ENCODE measurements around the gene AARS2.
"Not testable (repeated sequence)": the region's sequence is repeated elsewhere in the genome, so short reads cannot be mapped to it uniquely, and the experiment has no call there.

AARS2 gene

DNA sequence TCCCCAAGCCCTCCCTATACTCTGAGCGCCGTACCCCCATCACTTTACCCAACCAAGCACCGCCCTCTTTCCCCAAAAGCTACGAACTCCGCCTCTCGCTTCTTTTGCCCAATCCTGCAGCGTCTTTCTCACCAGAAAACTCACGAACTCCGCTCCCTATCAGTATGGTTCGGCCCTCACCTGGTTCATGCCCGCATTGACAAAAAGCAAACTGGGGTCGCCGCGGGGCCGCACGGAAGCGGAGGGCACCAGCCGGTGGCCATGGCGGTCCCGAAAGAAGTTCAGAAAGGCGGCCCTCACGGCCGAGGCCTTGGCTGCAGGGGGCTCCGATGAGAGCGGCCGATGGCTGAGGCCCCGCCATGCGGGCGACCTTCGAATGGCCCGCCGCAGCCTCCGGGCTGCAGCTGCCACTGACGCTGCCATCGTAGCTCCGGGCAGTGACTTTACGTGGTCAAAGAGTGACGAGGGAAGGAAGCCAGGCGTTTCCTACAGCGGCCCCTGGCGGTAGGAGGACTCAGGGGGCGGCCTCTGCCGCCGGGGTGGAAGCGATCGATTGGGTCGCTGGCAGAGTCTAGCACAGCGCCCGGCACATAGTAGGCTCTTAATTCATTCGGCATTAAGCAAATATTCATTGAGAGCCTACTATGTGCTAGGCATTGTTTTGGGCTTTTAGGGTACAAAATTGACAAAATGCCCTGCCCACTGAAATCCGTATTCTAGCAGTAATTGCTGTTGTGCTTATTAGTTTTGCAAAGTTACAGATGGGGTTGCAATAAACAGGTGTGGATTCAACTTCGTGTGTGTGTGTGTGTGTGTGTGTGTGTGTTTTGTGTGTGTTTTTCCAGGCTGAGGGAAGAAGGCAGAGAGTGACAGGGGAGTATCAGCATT lies at the start of gene AARS2:
TSS of gene AARS2 (minus strand) at position 447 of the 888 bp plus-strand sequence. CDS start at position 423, 24 bp downstream.
- DNase-seq, result peak; percentile 99

DNA sequence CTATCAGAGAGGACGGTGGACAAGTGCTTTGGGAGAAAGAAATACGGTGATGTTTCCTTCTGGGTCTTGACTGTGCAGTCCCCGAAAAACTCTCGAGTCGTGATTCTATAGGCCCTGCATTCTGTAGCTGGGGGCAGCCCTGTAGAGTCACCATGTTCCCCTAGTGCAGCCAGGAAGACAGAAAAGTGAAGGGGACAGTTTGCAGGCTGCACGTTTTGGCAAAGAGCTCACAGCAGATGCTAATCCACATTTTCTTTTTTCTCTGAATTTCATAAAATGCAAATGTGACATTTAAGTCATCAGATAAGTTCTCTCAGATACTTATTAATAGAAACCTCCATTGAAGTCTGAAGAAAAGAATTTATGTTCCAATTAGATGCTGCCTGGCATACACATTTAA lies 48.8 kb upstream of the AARS2 start:
- no peak for DNase-seq

DNA sequence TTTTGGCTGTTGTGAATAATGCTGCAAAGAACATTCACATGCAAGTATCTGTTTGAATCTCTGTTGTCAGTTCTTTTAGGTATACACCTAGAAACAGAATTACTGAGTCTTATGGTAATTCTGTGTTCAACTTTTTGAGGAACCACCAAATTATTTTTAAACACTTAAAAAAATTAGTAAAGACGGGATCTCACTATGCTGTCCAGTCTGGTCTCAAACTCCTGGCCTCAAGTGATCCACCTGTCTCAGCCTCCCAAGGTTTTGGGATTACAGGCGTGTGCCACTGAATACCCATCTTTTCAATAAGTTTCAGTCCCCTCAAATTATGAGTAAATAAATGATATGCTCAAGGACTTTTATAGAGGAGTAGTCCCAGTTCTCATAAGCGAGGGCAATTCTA lies 46.8 kb upstream of the AARS2 start:
- DNase-seq, result no peak

DNA sequence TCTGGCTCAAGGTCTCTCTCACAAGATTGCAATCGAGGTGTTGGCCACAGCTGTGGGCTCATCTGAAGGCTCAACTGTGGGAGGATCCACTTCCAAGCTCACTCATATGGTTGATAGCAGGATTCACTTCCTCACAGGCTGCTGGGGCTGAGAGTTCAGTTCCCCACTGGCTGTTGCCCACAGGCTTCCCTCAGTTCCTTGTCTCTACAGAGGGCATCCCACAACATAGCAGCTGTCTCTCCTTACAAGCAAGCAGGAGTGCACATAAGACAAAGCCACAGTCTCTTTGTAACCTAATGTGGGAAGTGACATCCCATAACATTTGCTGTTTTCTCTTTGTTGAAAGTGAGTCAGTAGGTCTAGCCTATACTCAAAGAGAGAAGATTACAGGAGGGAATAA lies 43.3 kb upstream of the AARS2 start:
- DNase-seq, result no peak

DNA sequence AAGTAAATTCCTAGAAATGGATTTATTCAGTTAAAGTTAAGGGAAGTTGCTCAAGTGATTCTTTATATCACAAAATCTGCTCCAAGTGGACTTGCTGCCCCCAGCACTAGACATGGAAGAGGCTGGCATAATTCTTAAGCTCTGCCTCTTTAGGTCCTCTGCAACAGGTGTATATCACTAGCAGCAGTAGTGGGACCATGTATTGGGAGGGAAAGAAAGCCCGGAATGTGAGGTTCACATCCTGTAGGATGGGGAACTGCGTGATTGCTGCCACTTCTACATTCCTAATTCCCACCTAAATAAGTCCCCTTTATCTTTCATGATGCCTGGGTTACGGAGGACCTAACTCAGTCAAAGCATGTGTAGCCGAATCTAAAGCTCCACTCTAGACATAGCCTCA lies 42.5 kb upstream of the AARS2 start:
- DNase-seq, result no peak

DNA sequence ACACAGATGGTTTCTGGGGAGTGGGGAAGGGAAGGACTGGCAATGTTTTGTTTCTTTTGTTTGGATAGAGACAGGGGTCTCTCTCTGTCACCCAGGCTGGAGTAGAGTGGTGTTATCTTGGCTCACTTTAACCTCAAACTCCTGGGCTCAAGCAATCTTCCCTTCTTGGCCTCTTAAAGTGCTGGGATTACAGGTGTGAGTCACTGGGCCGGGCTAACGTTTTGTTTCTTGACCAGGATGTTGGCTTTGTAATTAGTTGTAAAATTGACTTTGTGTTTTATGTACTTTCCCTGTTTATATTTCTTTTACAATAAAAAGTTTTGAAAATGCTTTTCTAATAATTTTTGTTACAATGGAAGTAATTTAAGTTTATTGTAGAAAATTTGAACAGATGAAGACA lies 40.2 kb upstream of the AARS2 start:
- DNase-seq, result no peak

DNA sequence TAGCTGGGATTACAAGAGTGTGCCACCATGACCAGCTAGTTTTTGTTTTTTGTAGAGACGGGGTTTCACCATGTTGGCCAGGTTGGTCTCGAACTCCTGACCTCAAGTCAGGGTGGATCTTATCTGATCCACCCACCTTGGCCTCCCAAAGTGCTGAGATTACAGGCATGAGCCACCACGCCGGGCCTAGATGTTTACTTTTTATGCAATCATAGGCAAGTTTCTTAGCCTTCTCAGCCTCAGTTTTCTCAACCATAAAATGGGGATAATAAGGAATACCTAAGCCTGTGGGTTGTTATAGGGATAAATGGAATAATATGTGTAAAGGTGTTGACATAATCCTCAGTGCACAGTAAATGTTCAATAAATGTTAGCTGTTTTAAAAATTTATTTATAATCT lies 39.1 kb upstream of the AARS2 start:
- no peak for DNase-seq

DNA sequence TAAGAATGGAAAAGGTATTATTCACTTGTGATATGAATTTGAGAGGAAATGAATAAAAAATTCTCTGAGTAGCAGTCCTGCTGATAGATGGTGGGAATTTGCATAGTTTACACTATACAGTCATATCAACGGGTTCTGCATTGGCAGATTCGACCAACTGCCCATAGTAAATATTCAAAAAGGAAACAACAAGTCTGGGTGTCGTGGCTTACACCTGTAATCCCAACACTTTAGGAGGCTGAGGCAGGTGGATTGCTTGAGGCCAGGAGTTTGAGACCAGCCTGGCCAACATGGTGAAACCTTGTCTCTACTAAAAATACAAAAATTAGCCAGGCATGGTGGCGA lies 37.5 kb upstream of the AARS2 start:
- DNase-seq, result not testable (repeated sequence)

DNA sequence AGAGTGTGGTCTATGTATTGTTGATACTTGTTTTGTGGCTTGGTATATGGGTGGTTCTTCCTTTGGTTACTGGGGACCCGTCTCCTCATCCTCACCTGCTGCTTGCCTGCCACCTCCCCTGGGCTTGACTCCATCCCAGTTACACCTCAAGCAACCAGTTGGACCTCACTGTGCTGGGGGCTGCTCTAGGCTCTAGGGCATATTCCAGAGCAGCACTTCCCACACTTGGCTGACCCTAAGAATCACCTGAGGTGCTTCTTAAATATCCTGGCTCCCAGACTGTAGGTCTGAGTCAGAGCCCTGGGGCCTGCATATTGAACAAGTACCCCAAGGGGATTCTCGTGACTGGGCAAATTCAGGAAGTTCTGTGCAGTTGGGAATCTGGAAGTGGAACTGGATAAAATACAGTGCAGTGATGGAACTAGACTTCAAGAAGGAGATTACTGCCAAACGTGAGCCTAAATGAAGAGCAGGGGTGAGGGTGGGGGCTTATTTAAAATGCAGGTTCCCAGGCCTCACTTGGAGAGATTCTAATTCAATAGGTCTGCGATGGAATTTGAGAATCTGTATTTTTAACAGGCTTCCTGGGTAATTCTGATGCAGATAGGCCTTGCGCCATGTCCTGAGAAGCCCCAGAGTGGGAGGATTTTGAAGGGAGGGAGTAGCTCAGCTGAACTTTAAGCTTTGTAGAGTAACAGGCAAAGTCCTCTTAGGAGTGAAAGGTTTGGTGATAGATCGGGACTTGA lies 36.9 kb upstream of the AARS2 start:
- DNase-seq, result no peak

DNA sequence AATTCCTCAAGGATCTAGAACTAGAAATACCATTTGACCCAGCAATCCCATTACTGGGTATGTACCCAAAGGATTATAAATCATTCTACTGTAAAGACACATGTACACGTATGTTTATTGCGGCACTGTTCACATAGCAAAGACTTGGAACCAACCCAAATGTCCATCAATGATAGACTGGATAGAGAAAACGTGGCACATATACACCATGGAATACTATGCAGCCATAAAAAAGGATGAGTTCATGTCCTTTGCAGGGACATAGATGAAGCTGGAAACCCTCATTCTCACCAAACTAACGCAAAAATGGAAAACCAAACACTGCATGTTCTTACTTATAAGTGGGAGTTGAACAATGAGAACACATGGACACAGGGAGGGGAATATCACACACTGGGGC lies 33.7 kb upstream of the AARS2 start:
- not testable (repeated sequence) for DNase-seq

DNA sequence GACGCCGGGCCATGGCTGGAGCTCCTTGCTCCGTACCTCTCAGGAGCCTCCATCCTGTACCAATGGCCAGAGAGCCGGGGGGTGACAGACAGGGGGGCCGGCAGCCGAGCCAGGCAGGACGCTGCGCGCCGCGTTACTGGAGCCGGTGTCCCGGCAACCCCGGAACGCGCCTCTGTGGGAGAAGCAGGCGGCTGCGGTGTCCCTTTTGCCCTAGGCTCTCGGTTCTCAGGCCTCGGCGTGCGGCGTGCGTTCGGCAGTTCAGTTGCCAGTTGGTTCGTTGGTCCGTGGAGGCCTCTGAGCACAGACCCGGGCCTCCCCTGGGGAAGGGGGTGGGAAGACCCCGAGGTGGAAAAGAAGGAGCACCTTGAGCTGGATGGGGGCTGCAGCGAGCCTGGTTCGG lies 29.3 kb upstream of the AARS2 start, which contains the start of gene SPATS1:
TSS of gene SPATS1 (plus strand) at position 162 of the 400 bp plus-strand sequence. CDS start 446 bp downstream, outside the sequence.
- DNase-seq, result peak; percentile 27

DNA sequence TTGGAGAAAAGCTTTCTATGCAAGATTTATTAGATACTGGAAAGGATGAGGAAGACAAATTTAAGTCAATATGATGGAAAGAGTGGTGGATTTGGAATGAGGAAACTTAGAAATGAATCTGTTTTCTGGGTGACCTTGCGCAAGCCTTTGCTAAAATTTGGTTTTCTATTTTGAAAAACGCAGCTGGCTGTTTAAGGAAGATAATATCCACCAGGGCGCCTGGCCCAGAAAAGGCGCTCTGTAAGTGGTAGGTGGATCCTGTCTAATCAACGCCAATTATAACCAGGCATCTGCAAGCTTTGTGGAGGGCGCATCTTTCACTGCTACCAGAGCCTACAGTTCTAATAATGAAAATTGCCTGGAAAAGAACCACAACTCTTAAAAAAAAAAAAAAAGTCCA lies 28.9 kb upstream of the AARS2 start:
- DNase-seq, result no peak

DNA sequence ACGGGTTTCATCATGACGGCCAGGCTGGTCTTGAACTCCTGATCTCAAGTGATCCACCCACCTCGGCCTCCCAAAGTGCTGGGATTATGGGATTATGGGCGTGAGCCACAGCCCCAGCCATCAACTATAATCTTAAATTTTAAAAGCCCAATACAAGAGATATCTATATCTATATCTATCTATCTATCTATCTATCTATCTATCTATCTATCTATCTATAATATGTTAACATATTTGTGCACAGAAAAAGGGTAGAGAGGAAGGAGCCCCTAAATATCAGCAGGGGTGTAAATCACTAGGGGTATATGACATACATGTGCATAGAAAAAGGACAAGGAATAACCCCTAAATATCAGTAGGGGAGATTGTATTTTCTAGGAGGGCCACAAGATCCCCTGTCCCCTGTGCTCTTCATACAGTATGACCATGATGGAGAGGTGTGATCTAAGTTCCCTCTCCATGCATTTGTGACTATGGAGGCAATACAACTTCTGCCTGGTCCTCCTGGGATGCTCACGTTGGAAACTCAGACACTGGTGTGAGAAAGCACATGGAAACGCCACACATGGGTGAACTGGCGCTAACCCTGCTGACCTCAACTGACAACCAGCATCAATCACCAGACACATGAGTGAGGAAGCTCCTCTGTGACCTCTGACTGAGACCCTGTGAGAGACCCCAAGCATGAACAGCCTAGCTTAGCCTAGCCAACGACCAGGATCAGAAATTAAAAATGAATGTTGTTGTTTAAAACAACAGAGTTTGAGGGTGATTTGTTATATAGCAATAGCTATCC lies 28.1 kb upstream of the AARS2 start:
- DNase-seq, result no peak

DNA sequence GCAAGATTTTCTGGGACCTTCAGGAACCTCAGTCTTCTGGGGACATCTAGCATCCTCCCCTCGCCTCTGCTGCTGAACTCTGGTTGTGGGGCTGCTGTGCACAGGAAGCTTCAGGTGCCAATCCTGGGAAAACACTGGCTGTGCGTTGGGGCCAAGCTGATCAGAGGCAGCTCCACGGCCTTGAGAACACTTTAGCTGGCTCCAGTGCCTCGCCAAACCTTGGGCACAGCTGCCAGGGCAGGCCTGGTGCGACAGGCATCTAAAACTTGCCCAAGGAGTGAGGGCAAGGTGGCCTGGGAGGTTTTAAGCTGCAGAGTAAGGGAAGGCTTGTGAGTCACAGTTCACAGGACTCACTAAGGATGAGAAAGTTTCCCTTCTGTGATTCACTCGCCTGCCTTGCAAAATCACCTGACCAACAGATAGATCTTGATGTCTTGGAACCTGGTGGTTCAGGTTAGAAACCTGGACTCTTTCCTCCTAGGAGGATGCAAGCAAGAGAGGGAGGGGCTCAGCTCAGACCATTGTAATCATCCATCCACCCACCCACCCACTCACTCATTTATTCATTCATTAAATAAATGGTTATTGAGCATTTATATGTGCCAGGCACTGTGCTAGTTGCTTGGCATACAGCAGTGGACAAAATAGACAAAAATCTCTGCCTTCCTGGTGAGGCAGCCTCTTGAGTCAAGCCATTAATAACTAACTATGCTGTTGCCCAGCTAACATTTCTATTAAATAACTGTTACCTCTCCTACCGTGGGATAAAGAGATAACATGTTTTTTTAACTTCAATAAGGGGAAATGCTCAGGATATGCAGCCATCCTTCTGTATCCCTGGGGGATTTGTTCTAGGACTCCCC lies 26.8 kb upstream of the AARS2 start:
- DNase-seq, result peak; percentile 38

DNA sequence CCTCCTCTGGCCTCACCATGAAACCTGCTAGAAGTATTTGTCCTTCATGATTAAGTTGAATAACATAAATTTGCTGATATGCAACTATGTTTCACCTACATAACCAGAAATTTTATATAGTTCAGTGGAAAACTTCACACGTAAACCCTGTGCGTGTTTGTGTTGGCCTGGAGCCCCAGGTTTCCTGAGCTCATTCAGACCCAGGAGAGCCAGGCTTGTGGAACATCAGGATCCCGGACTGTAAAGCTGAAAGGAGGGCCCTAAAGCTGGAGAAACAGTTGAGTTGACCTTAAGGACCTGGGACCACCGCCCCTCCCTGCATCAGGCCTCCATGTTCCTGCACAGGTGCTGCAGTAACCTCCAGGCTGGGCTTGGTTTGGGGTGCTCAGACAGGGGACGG lies 26.2 kb upstream of the AARS2 start:
- DNase-seq, result no peak

DNA sequence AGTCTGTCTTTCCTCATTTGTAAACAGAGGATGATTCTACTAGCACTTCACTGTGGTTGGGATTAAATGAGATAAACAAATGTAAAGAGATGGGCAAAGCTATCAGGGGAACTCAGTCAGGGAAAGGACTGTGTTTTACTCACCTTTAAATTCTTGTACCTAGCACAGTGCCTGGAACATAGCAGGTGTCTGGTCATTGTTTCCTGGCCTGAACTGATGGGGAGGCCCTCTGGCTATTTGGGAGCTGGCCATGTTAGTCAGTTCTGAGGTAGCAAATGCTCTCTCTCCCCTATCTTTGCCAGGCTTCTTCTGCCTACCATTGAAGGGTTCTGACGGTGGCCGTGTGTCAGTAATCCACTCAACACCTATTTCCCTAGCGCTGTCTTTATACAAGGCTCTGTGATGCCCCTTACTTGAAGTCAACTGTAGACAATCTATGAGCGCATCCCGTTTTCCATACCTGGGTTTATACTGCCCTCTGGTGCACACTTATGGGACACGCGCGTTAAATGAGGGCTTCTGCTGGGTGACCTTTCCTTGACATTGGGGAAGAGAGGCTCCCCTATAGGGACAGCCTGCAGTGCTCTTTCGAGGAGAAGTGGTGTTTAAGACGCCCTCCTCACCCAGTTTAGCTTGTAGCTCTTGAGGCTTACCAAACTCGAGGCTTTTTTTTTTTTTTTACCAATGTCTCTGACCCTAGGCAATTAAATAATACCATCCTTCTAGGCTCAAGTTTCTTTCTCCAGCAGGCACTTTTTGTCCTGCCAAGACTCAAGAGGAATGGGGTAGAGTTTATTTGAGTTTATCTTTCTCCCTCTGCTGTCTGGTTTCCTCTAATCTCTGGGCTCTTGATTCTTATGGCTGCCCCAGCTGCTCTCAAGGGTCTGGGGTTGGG lies 25.3 kb upstream of the AARS2 start:
- peak; percentile 77 for DNase-seq

DNA sequence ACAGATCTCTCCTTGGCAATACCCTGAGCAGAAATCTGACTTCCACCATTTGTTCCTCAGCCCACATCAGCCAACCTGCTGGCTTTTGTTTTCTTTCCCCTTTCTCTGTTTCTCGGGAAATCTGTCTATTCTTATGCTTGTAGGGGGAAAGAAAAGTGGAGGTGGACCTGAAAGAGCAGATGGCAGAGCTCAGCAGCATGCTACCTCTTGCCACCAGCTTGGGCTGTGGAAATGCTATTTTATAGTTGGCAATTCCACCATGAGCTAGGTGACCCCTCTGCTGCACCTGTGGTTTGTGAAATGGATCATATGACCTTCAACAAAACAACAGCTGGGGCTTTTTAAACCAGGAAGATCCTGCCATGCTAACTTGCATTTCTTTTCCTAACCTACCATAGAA lies 22.5 kb upstream of the AARS2 start:
- no peak for DNase-seq

DNA sequence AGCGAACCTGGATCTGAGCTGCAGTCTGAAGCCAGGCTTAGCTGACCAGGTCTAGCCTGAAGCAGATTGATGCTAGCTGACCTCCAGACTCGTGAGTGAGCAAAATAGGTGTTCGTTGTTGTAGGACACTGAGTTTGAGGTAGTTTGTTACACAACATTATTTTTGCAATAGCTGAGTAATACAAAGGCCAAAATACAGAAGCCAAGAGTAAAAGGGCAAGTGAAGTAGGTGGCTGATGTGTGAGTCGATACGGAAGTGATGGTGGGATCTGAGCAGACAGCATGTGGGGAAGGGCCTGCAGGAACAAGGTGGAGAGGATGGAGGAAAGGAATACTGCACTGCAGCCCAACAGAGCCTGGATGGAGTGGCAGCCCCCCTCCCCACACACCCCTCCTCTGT lies 20.8 kb upstream of the AARS2 start:
- no peak for DNase-seq

DNA sequence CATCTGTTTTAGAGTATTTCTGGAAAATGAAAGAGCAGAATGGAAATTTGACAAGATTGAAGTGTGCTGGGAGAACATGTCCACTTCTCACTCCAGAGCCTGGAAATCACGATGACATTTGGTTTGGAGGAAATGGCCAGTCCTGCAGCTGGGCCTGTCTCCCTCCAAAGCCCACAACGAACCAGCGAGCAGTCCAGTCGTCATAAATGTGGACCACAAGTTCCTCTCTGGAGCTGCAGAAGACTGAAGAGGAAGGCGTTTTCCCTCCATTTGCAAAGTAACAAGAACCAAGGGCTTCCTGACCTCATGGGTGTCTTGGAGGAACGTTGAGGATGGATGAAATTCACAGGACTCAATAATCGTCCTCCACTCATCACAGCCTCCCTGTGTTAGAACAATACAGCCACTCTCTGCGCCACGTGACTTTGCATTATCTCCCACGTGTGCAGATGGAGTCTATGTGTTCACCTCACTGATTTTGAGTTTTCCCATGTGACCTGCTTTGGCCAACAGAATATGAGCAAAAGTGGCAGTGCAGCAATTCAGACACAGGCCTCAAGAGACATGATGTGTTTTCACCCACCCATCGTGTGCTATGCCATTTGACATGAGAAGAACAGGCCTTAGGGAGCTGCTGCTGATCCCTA lies 20.2 kb upstream of the AARS2 start:
- DNase-seq, result no peak

DNA sequence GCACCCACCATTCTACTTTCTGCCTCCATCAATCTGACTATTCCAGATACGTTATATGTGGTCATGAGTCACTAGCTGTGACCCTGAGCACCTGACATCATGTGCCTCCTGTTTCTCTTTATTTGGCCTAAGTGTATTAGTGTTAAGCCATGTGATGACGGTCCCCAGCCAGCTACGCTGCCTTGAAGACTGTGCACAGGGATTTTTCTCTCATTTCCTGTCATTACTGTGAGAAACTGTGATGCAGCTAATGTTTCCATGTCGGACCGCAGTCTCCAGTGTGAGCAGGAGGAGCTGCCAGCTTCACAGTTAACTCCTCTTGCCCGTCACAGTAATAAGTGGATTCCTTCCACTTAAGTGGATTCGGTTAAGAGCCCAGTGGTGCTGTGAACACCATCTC lies 19.4 kb upstream of the AARS2 start:
- DNase-seq, result no peak

DNA sequence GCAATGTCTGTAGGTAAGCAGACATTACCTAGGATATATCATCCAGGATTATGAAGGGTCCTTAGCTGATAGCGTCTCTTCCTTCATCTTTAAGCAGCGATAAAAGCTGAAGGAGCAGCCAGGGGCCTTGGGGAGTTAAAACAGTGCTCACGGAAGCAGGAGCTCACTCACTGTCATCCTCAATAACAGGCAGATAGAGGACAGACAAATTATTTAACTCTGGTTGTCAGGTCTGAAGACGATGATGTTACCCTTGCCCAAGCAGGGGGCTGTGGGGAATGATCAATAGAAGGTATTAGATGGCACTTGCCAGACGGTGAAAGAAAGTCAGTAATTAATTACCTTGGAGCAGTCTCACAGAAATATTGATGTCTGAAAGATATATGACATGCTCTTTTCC lies 16.7 kb upstream of the AARS2 start:
- DNase-seq, result no peak
